GM18505 (cell line): ENCODE data around the gene DTWD2.
"Not testable (repeated sequence)": the region's sequence is repeated elsewhere in the genome, so short reads cannot be mapped to it uniquely, and the experiment has no call there.

Experiments
- ATAC-seq: cut with Tn5 transposase; IDR thresholded peaks from one replicate; pipeline ENCODE4 v1.9.1; 2021; ENCODE audit not compliant: unreplicated experiment
- POLR2A ChIP-seq: IDR thresholded peaks from 4 replicates; pipeline ENCODE4 v1.6.1; 2011; ENCODE audit warnings: borderline replicate concordance; ENCODE audit not compliant: insufficient read depth, insufficient read length; ENCODE audit errors: extremely low read depth

Gene DTWD2

DNA sequence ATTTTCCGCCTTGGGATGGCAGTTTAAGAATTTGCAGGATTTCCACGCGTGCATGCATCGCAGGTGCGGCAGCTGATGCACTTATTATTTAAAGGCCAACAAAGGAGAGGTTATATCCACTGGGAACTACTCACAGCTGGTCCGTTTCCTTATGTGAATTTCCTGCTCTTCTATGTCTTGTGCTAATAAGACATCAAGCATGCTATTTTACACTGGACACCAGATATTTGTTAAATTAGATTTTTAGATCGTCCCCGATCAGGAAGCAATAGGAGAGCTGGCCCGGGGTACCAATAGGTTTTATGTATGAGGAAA lies 476 bp upstream of the DTWD2 start:
- no peak for TF ChIP-seq POLR2A
- ATAC-seq, result no peak

DNA sequence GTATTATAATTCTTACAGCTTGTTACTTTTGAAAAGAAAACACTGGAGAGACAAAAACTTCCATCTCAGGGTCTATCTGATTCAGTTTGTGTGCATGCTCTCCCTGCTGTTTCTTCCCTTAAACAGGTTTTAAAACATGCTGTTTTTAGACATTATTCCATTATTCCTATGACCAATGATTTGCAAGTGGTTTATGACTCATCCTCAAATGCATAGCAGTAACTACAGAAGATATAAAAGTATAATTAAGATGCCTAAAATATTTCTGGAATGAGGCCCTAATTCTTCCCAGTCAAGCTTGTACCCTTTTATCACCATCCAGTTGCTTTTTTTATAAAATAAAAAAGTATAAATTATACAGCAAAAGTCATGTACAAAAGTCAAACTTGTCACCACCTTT lies 3.7 kb downstream of the DTWD2 start:
- TF ChIP-seq POLR2A, result no peak
- ATAC-seq, result no peak

DNA sequence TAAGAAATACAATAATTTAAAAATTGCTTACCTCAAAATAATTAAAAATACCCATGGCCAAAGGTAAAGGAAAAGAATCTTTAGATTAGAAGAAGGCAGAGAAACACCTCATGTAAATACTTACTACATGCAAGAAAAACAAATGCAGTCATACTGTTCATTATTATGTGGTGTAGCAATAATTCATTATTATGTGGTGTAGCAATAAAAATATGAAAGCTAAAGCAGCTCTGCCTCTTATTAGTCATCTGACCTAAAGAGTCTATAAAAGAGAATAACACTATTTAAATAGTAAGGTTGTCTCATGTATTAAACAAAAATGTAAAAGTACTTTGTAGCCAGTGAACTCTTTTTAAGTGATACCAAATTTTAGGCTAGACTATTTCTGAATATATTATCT lies 6.6 kb downstream of the DTWD2 start:
- TF ChIP-seq POLR2A, result no peak
- no peak for ATAC-seq

DNA sequence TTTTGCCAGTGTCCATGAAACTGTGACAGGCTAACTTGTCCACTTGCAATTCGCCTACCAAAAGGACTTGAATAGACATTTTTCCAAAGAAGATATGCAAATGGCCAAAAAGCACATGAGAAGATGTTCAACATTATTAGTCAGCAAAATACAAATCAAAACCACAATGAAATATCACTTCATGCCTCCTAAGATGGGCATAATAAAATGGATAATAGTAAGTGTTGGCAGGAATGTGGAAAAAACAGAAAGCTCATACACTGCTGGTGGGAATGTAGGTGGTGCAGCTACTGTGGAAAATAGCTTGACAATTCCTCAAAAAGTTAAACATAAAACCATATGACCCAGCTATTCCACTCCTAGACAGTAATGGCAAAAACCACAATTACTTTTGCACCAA lies 7.9 kb downstream of the DTWD2 start:
- no peak for ATAC-seq
- no peak for TF ChIP-seq POLR2A

DNA sequence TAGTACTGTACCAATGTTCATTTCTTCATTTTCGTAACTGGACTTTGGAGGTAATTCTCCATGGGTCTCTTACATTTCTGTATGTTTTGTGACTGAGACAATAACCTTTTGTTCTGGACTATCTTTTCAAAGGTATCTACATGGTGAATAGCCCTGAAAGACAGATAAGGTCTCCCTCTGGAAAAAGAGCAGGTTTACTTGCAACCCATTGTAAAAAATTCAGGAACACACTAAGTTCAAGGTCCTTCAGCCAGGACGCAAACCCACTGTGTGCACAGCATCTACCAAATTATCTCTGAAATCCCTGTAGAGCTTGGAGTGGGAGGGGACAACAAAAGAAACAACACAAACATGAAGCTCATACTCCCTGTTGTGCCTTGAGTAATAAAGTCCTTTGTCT lies 8.3 kb downstream of the DTWD2 start:
- no peak for ATAC-seq
- TF ChIP-seq POLR2A, result no peak

DNA sequence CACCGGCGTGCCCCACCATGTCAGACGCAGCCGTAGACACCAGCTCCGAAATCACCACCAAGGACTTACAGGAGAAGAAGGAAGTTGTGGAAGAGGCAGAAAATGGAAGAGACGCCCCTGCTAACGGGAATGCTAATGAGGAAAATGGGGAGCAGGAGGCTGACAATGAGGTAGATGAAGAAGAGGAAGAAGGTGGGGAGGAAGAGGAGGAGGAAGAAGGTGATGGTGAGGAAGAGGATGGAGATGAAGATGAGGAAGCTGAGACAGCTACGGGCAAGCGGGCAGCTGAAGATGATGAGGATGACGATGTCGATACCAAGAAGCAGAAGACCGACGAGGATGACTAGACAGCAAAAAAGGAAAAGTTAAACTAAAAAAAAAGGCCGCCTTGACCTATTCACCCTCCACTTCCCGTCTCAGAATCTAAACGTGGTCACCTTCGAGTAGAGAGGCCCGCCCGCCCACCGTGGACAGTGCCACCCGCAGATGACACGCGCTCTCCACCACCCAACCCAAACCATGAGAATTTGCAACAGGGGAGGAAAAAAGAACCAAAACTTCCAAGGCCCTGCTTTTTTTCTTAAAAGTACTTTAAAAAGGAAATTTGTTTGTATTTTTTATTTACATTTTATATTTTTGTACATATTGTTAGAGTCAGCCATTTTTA lies 14.4 kb downstream of the DTWD2 start:
- not testable (repeated sequence) for ATAC-seq

DNA sequence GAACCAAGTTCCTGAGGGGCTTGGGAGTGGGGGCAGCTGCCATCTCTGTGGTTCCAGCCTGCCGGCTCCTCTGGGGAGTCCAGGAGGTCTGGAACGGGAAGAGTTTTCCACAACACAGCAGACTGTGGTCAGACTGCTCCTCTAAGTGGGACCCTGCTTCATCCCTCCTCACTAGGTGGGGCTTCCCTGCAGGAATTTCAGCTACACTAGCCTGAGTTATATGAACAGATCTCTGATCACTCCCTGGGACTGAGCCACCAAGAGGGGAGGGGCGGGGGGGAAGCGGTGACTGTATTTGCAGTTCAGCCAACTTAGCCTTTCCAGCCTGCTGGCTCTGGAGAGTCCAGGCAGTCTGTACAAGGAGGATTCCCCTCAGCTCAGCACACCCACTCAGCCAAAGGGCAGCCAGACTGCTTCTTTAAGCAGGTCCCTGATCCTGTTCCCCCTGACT lies 19.4 kb downstream of the DTWD2 start:
- no peak for ATAC-seq
- no peak for TF ChIP-seq POLR2A

DNA sequence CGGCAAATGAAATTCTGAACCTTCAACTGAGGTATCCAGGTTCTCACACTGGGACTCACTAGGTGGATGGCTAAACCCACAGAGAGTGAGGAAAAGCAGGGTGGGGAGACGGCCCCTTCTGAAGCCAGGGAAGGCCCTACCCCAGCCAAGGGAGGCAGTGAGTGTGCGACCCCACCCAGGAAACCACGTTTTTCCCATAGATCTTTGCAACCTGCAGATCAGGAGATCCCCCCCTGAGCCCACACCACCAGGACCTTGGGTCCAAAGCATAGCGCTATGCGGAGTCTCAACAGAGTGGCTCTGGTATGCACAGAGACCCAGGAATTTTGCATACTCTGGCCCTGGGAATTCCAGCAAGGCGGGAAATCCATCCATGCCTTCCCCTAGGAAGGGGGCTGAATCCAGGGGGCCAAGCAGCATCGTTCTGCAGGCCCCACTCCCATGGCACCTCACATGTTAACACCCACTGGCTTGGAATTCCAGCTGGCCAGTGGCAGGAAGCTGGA lies 19.9 kb downstream of the DTWD2 start:
- no peak for ATAC-seq
- TF ChIP-seq POLR2A, result no peak

DNA sequence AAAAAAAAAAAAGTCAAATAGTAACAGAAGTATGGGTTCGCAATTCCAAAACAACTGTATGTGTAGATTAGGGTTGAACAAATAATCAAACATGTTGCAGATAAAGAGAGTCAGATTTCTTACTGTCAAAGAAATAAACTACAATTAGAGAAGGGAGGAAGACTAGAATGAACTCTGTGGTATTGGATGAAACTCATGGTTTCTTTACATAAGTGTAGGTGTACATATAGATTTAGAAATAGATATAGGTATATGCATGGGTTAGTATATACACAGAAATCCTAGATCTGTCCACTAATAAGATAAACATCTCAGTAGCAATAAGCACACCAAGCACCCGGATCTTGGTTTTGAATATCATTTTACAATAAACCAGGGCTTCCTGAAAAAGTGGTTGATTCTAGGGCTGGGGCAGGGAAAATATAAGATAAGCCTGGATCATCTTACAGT lies 21.3 kb downstream of the DTWD2 start:
- no peak for TF ChIP-seq POLR2A
- no peak for ATAC-seq

DNA sequence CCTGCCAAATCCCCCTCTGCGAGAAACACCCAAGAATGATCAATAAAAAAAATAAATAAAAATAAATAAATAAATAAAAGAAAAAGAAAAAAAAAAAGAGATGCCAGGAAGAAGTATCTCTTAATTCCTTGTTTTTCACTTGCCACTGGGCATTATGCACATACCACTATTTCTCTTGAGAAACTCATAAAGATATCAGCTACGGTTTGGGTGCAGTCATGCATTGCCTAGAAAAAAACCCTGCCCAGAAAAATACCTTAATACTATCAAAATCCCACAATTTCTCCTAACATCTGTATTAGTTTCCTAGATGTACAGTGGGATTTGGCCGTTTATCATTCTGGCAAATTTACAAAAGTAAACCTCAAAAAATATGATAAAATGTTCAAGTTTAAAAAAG lies 22.5 kb downstream of the DTWD2 start:
- no peak for TF ChIP-seq POLR2A
- no peak for ATAC-seq

DNA sequence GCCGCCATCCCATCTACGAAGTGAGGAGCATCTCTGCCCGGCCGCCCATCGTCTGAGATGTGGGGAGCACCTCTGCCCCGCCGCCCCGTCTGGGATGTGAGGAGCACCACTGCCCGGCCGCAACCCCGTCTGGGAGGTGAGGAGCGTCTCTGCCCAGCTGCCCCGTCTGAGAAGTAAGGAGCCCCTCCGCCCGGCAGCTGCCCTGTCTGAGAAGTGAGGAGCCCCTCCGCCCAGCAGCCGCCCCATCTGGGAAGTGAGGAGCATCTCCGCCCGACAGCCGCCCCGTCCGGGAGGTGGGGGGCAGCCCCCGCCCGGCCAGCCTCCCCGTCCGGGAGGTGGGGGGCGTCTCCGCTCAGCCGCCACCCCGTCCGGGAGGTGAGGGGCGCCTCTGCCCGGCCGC lies 23.4 kb downstream of the DTWD2 start:
- not testable (repeated sequence) for ATAC-seq

DNA sequence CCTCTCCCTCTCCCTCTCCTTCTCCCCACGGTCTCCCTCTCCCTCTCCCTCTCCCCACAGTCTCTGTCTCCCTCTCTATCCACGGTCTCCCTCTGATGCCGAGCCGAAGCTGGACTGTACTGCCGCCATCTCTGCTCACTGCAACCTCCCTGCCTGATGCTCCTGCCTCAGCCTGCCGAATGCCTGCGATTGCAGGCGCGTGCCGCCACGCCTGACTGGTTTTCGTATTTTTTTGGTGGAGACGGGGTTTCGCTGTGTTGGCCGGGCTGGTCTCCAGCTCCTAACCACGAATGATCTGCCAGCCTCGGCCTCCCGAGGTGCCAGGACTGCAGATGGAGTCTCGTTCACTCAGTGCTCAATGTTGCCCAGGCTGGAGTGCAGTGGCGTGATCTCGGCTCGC lies 24.0 kb downstream of the DTWD2 start:
- not testable (repeated sequence) for ATAC-seq

DNA sequence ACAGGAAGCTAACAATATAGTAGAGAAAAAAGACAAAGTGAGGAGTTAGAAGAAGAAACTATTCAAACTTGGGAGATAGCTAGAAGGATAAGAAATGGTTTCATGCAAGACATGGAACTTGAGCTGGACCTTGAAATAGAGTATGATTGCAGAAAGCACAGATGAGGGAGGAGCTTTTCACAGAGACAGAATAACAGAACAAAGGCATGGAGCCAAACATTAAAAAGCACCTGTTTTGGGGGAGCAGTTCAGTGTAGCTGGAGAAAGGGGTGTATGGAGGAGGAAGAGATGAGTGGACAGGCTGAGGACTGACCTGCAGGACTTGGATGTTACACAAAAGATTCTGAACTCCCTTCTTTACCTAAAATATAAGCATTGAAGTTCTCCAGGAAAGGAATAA lies 25.2 kb downstream of the DTWD2 start:
- no peak for ATAC-seq
- TF ChIP-seq POLR2A, result no peak

DNA sequence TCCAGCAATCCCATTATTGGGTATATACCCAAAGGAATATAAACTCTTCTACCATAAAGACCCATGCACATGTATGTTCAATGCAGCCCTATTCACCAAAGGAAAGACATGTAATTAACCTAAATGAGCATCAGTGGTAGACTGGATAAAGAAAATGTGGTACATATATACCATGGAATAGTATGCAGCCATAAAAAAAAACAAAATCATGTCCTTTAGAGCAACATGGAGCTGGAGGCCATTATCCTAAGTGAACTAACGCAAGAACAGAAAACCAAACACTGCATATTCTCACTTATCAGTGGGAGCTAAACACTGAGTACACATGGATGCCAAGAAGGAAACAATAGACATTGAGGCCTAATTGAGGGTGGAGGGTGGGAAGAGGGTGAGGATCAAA lies 27.8 kb downstream of the DTWD2 start:
- no peak for ATAC-seq
- TF ChIP-seq POLR2A, result no peak

DNA sequence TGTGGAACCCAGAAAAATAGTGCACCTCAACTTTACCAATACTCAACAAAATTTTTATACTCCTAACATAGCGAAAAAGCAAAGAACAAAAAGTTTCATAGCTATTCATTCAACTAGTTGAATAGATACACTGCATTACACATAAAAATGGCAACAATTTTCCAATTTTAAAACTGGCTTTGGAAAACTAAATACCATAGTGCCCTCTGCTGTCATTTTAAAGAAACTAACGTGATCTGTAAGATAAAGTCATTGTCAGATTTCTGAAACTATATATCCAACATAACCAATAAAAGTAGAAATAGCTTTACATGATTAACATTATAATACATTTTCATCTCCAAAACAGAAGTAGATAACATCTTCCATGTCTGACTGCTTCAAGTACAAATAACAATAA lies 31.6 kb downstream of the DTWD2 start:
- TF ChIP-seq POLR2A, result no peak
- ATAC-seq, result no peak
